ENCODE data around the gene UBE3A. TPM values are rescaled to one million over a fixed set of nuclear protein-coding genes. Genes with fewer than 3 reads are reported as not detected.

UBE3A gene
- total RNA-seq, 1 experiment from 2014 or later = 104 TPM

DNA sequence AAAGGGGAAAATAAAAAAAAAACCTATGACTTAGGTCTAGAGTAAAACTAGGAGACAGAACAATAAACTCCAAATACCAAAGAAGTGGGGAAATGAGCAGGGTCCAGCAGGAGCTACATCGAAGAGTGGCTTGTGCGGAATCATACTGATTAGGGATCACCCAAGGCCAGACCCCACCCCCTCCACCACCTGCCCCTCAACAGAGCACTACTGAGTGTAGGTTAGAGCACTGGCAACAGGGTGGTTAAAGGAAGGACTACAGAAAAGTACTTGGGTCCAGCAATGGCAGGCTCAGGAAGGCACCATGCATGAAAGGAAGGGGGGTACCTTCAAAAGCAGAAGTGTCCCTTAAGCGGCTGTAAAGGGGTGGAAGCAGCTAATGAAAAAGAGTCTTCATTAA is 96.2 kb downstream of the UBE3A start:
- Histone ChIP-seq H3K4me1 (ENCODE audit: control insufficient read depth in 1 of 2, insufficient read depth in 2 of 2, low read length in 2 of 2) (no peaks in the 10 kb centered on the region), H3K36me3 (ENCODE audit: control insufficient read depth in 1 of 2, insufficient read depth in 2 of 2, low read length in 2 of 2) (peaks cover 0 to 14% of the 10 kb centered on the region in 2 experiments; a peak in 2 of 4 replicates), H3K9me2 (ENCODE audit: insufficient read depth) (no peaks in the 10 kb centered on the region), H3K4me2 (ENCODE audit: low read length) (no peak overlapping the region), H4K20me1 (ENCODE audit: insufficient read depth) (no peaks in the 10 kb centered on the region), H3K27ac (ENCODE audit: low read depth, low read length) (no peak overlapping the region), H3K9me3 (ENCODE audit: control insufficient read depth in 1 of 2, insufficient read depth in 1 of 2, low read depth in 1 of 2, low read length in 2 of 2) (no peaks in the 10 kb centered on the region), H3K9ac (ENCODE audit: low read length) (no peak overlapping the region), H3K79me2 (ENCODE audit: insufficient read depth, low read length) (peaks cover 59% of the 10 kb centered on the region), H3K27me3 (ENCODE audit: insufficient read depth, low read length) (no peaks in the 10 kb centered on the region), H3K4me3 (replicated peaks in 1 of 2; ENCODE audit: low read depth in 1 of 2, low read length in 2 of 2) (no peak overlapping the region), H2AFZ (ENCODE audit: low read depth, low read length, poor library complexity, severe bottlenecking) (no peak overlapping the region)
- no peak for DNase-seq (ENCODE audit: low read depth, low spot score)
- BruUV-seq (replicated peaks) = no TSS peak
- ATAC-seq = no peak
- ChIA-PET RAD21 (ENCODE audit: low non-redundant PET in 1 of 2, low total read pairs in 2 of 2, uncharacterized antibody in 2 of 2, unreplicated experiment in 2 of 2) (no interaction called here), CTCF (no interaction called here), POLR2A (no interaction called here)
- TF ChIP-seq MAX (IDR thresholded peaks at IDR 0.05) (no peak), POLR2AphosphoS5 (IDR thresholded peaks at IDR 0.05; ENCODE audit: low read depth, low read length) (no peak), TCF7L2 (IDR thresholded peaks at IDR 0.05; ENCODE audit: borderline replicate concordance, extremely low read depth, insufficient read depth, insufficient read length) (no peak), SP1 (IDR thresholded peaks at IDR 0.05; ENCODE audit: low read depth) (no peak), JUND (IDR thresholded peaks at IDR 0.05) (no peak), CBX3 (IDR thresholded peaks at IDR 0.05; ENCODE audit: low read depth) (no peak), ZNF274 (IDR thresholded peaks at IDR 0.05; ENCODE audit: low read depth, low read length) (no peak), POLR2A (IDR thresholded peaks at IDR 0.05; ENCODE audit: borderline replicate concordance, extremely low read depth, insufficient read depth, insufficient read length) (no peak), EGR1 (IDR thresholded peaks at IDR 0.05; ENCODE audit: low read depth) (no peak), CTCF (IDR thresholded peaks at IDR 0.05 in 2 of 3, conservative IDR thresholded peaks at IDR 0.05 in 1 of 3; ENCODE audit: borderline replicate concordance in 1 of 3, insufficient read depth in 1 of 3, low read depth in 2 of 3, low read length in 2 of 3) (no peak), ELF1 (IDR thresholded peaks at IDR 0.05; ENCODE audit: borderline replicate concordance, low read depth) (no peak), ZFX (IDR thresholded peaks at IDR 0.05) (no peak), EZH2phosphoT487 (IDR thresholded peaks at IDR 0.05; ENCODE audit: borderline replicate concordance) (no peak), EZH2 (IDR thresholded peaks at IDR 0.05) (no peak), YY1 (IDR thresholded peaks at IDR 0.05; ENCODE audit: extremely low read depth, insufficient replicate concordance, low read depth, low read length) (no peak), SRF (IDR thresholded peaks at IDR 0.05; ENCODE audit: low read depth) (no peak), FOSL1 (IDR thresholded peaks at IDR 0.05; ENCODE audit: low read depth) (no peak), RAD21 (IDR thresholded peaks at IDR 0.05; ENCODE audit: low read depth) (no peak)
- TF ChIP-seq, protein P1, sequence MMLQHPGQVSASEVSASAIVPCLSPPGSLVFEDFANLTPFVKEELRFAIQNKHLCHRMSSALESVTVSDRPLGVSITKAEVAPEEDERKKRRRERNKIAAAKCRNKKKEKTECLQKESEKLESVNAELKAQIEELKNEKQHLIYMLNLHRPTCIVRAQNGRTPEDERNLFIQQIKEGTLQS (IDR thresholded peaks at IDR 0.05) = no peak
- TF ChIP-seq, protein P2, sequence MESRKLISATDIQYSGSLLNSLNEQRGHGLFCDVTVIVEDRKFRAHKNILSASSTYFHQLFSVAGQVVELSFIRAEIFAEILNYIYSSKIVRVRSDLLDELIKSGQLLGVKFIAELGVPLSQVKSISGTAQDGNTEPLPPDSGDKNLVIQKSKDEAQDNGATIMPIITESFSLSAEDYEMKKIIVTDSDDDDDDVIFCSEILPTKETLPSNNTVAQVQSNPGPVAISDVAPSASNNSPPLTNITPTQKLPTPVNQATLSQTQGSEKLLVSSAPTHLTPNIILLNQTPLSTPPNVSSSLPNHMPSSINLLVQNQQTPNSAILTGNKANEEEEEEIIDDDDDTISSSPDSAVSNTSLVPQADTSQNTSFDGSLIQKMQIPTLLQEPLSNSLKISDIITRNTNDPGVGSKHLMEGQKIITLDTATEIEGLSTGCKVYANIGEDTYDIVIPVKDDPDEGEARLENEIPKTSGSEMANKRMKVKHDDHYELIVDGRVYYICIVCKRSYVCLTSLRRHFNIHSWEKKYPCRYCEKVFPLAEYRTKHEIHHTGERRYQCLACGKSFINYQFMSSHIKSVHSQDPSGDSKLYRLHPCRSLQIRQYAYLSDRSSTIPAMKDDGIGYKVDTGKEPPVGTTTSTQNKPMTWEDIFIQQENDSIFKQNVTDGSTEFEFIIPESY (IDR thresholded peaks at IDR 0.05; ENCODE audit: extremely low read depth, insufficient replicate concordance, low read length) = no peak
- intact Hi-C loops (cut with micrococcal nuclease) = no loop called here
